Neural crest cell (in vitro differentiated cells): ENCODE results near the gene CADPS. TPM values are rescaled to one million over a fixed set of nuclear protein-coding genes. Genes with fewer than 3 reads are reported as not detected.

Source experiments
- DNase-seq: peaks from one replicate; pipeline ENCODE4 v3.0.0; 2021; ENCODE audit warnings: low read depth, mixed read lengths, low spot score
- H3K27ac Mint-ChIP-seq: one replicate; pipeline ENCODE4 v1.8.0; 2021; ENCODE audit warnings: mild to moderate bottlenecking, mixed read lengths; ENCODE audit not compliant: unreplicated experiment
- H3K27me3 Mint-ChIP-seq: 2 replicates; pipeline ENCODE4 v1.8.0; 2021; ENCODE audit warnings: low read depth, mild to moderate bottlenecking, mixed read lengths
- H3K36me3 Mint-ChIP-seq: 2 replicates; pipeline ENCODE4 v1.8.0; 2021; ENCODE audit warnings: low read depth, mild to moderate bottlenecking, mixed read lengths
- H3K4me1 Mint-ChIP-seq: 2 replicates; pipeline ENCODE4 v1.8.0; 2021; ENCODE audit warnings: mixed read lengths
- H3K4me3 Mint-ChIP-seq: one replicate; pipeline ENCODE4 v1.8.0; 2021; ENCODE audit warnings: mild to moderate bottlenecking, mixed read lengths
- H3K9me3 Mint-ChIP-seq: 2 replicates; pipeline ENCODE4 v1.8.0; 2021; ENCODE audit warnings: mixed read lengths
- CTCF ChIP-seq: fragments of 200-600 bp; sonication (generic); conservative IDR thresholded peaks from 2 replicates; pipeline ENCODE4 v1.5.0; 2021; ENCODE audit warnings: antibody characterized with exemption, mild to moderate bottlenecking
- total RNA-seq: library from RNA; stranded (reverse); gene quantifications from 2 replicates; pipeline ENCODE4 v1.2.1, GENCODE V29; 2021

Gene CADPS
- total RNA-seq, 1 donor from 2014 or later, result 9.3 TPM

- TF ChIP-seq CTCF, result no peak
- peaks cover 46% of the 10 kb centered on the region for H3K27me3 Mint-ChIP-seq
- H3K4me3 Mint-ChIP-seq, result no peak overlapping the region
- H3K27ac Mint-ChIP-seq, result no peak overlapping the region
- H3K36me3 Mint-ChIP-seq, result no peaks in the 10 kb centered on the region
- no peaks in the 10 kb centered on the region for H3K9me3 Mint-ChIP-seq
- no peak for DNase-seq
- H3K4me1 Mint-ChIP-seq, result no peaks in the 10 kb centered on the region
Measured at GRCh38 chr3:62636235-62636826, 238.9 kb downstream of the CADPS start.

GRCh38 chr3:62632510-62633294, 242.5 kb downstream of the CADPS start:
- no peak overlapping the region for H3K4me3 Mint-ChIP-seq
- no peaks in the 10 kb centered on the region for H3K9me3 Mint-ChIP-seq
- no peak overlapping the region for H3K27ac Mint-ChIP-seq
- H3K4me1 Mint-ChIP-seq, result no peaks in the 10 kb centered on the region
- peaks cover 42% of the 10 kb centered on the region for H3K27me3 Mint-ChIP-seq
- no peak for DNase-seq
- no peak for TF ChIP-seq CTCF
- H3K36me3 Mint-ChIP-seq, result no peaks in the 10 kb centered on the region

GRCh38 chr3:62631488-62631887, 243.7 kb downstream of the CADPS start:
- peaks cover 36% of the 10 kb centered on the region for H3K27me3 Mint-ChIP-seq
- no peaks in the 10 kb centered on the region for H3K36me3 Mint-ChIP-seq
- no peak overlapping the region for H3K27ac Mint-ChIP-seq
- no peak for TF ChIP-seq CTCF
- H3K4me1 Mint-ChIP-seq, result no peaks in the 10 kb centered on the region
- H3K4me3 Mint-ChIP-seq, result no peak overlapping the region
- no peak for DNase-seq
- H3K9me3 Mint-ChIP-seq, result no peaks in the 10 kb centered on the region

- no peaks in the 10 kb centered on the region for H3K9me3 Mint-ChIP-seq
Measured at GRCh38 chr3:62630664-62631063, 244.6 kb downstream of the CADPS start.

GRCh38 chr3:62625268-62625667, 249.9 kb downstream of the CADPS start:
- no peaks in the 10 kb centered on the region for H3K9me3 Mint-ChIP-seq

More at GRCh38 chr3:62630664-62631063, 244.6 kb downstream of the CADPS start:
- H3K4me1 Mint-ChIP-seq, result no peaks in the 10 kb centered on the region
- no peak for TF ChIP-seq CTCF
- no peaks in the 10 kb centered on the region for H3K36me3 Mint-ChIP-seq
- no peak overlapping the region for H3K27ac Mint-ChIP-seq
- peaks cover 32% of the 10 kb centered on the region for H3K27me3 Mint-ChIP-seq
- no peak for DNase-seq
- H3K4me3 Mint-ChIP-seq, result no peak overlapping the region

More at GRCh38 chr3:62625268-62625667, 249.9 kb downstream of the CADPS start:
- no peak for TF ChIP-seq CTCF
- DNase-seq, result no peak
- Mint-ChIP-seq H3K27ac (no peak overlapping the region), H3K4me3 (no peak overlapping the region), H3K4me1 (no peaks in the 10 kb centered on the region), H3K36me3 (no peaks in the 10 kb centered on the region), H3K27me3 (peaks cover 21% of the 10 kb centered on the region)
